OCI-LY1 (cell line): ENCODE data around the gene PRKCB.

Source experiments
- EZH2 ChIP-seq: fragments of 200-600 bp; sonication (generic), shearing (Covaris generic); IDR thresholded peaks from 2 replicates; pipeline ENCODE4 v1.8.0; 2017; ENCODE audit warnings: borderline replicate concordance, mixed run types, mild to moderate bottlenecking, antibody characterized with exemption, low read length, moderate library complexity, mixed read lengths
- TF ChIP-seq, protein P1 (sequence below): fragments of 200-600 bp; sonication (generic), shearing (Covaris generic); IDR thresholded peaks from 2 replicates; pipeline ENCODE4 v1.5.1; 2017; ENCODE audit warnings: mild to moderate bottlenecking, antibody characterized with exemption, low read length, moderate library complexity, mixed read lengths

- TF ChIP-seq, protein P1, sequence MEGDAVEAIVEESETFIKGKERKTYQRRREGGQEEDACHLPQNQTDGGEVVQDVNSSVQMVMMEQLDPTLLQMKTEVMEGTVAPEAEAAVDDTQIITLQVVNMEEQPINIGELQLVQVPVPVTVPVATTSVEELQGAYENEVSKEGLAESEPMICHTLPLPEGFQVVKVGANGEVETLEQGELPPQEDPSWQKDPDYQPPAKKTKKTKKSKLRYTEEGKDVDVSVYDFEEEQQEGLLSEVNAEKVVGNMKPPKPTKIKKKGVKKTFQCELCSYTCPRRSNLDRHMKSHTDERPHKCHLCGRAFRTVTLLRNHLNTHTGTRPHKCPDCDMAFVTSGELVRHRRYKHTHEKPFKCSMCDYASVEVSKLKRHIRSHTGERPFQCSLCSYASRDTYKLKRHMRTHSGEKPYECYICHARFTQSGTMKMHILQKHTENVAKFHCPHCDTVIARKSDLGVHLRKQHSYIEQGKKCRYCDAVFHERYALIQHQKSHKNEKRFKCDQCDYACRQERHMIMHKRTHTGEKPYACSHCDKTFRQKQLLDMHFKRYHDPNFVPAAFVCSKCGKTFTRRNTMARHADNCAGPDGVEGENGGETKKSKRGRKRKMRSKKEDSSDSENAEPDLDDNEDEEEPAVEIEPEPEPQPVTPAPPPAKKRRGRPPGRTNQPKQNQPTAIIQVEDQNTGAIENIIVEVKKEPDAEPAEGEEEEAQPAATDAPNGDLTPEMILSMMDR = no peak
- no peak for TF ChIP-seq EZH2
Measured at GRCh38 chr16:24221219-24221618, 385.4 kb downstream of the PRKCB start.
